ELF-1 (cell line): ENCODE measurements around the gene APEX2.
"Not testable (repeated sequence)": the region's sequence is repeated elsewhere in the genome, so short reads cannot be mapped to it uniquely, and the experiment has no call there.

ENCODE experiments used
- DNase-seq: peaks from one replicate; pipeline ENCODE4 v3.0.0-alpha.2; 2016; ENCODE audit warnings: low read depth, low spot score

APEX2 gene, protein sequence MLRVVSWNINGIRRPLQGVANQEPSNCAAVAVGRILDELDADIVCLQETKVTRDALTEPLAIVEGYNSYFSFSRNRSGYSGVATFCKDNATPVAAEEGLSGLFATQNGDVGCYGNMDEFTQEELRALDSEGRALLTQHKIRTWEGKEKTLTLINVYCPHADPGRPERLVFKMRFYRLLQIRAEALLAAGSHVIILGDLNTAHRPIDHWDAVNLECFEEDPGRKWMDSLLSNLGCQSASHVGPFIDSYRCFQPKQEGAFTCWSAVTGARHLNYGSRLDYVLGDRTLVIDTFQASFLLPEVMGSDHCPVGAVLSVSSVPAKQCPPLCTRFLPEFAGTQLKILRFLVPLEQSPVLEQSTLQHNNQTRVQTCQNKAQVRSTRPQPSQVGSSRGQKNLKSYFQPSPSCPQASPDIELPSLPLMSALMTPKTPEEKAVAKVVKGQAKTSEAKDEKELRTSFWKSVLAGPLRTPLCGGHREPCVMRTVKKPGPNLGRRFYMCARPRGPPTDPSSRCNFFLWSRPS

DNA sequence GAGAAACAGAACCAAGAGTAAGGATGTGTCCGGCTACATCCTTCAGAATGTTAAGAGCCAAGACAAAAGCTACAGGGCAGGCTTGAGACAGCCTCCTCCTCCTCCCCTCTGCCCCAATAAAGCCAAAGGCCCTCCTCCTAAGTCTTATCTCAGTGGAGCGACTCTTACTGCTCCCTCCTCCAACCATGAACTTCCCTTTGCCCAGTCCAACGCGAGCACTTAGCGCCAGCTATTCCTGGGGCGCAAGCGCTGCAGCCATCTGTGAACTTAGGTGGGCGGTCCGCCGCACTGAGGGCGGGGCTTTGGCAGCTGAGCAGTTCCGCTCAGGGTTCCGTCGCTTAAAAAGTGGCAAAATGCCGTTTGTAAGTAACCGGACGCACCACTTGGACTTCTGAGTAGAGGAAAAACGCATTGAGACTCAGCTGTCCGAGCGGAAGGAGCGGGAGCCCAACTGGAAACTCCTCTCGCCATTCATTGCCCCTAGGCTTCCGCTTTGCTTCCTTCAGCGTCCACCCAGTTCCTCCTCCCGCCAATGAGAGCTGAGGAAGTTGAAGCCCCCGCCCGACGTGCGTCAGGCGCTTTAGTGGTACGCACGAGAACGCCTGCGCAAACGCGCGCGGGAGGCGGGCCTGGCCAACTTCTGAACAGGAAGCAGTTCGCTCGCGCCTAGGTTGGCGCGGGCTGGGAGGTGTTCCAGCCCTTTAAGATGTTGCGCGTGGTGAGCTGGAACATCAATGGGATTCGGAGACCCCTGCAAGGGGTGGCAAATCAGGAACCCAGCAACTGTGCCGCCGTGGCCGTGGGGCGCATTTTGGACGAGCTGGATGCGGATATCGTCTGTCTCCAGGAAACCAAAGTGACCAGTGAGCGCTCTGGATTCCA, at the start of gene APEX2:
APEX2 (plus strand) TSS at position 647 of the 882 bp plus-strand sequence; CDS start at position 707, 60 bp downstream.
- DNase-seq, result peak; percentile 98

- no peak for DNase-seq
Observed at GRCh38 chrX:54950730-54951375, 49.3 kb upstream of the APEX2 start.

DNA sequence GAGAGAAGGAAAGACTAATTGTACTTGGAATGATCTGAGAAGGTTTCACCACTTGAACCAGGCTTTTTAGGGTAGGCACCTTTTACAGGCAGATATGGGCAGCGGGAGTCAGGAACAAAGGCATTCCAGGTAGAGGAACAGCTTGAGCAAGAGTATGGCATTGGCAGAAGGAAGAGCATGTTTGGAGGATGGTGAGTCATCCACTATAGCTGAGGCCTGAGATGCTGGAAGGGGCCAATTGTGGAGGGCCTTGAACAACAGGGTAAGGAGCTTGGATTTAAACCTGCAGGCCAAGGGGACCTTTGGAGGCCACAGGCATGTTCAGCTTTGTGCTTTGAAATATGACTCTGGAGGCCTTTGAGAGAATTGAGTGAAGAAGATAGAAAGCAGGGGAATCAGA, 38.4 kb upstream of the APEX2 start:
- no peak for DNase-seq

GRCh38 chrX:54964766-54965497, 35.2 kb upstream of the APEX2 start:
- no peak for DNase-seq

- DNase-seq, result no peak
Observed at GRCh38 chrX:54977387-54977786, 22.8 kb upstream of the APEX2 start.

- no peak for DNase-seq
Observed at GRCh38 chrX:54978448-54978847, 21.7 kb upstream of the APEX2 start.

DNA sequence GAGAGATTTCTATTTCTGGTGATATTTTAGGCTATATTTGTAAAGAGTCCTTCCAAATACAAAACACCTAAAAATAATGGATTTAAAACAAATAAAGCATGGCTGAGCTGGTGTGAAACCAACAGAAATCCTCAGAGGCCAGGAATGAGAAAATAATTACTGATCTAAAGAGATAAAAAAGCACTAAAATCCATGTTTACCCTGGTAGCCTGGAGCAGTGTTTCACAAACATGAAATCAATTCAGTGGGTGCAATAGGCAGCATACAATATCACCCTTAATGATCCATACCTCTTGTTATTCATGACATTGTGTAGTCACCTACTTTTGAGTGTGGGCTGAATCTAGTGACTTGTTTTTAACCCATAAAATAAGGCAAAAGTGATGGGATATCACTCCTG, 20.7 kb upstream of the APEX2 start:
- no peak for DNase-seq

GRCh38 chrX:54980334-54980733, 19.8 kb upstream of the APEX2 start:
- DNase-seq, result no peak

GRCh38 chrX:54983306-54983705, 16.9 kb upstream of the APEX2 start:
- DNase-seq, result not testable (repeated sequence)

DNA sequence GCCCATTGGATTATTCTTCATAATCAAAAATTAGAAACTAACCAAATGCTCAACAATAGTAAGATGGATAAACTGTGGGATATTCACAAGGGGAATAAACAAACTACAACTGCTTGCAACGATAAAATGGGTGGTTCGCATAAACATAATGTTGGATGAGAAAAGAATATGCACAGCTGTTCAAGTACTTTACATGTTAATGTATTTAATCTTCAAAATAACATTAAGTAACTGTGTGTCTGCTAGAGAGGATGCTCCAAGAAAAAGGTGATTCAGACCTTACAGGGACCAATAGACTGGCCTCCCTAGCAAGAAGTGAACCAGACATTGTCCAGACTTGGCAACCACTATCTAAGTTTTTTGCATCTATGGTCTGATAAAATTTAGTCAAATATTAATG, 8.5 kb upstream of the APEX2 start:
- no peak for DNase-seq

- DNase-seq, result no peak
Observed at GRCh38 chrX:54992911-54993622, 7.1 kb upstream of the APEX2 start.

DNA sequence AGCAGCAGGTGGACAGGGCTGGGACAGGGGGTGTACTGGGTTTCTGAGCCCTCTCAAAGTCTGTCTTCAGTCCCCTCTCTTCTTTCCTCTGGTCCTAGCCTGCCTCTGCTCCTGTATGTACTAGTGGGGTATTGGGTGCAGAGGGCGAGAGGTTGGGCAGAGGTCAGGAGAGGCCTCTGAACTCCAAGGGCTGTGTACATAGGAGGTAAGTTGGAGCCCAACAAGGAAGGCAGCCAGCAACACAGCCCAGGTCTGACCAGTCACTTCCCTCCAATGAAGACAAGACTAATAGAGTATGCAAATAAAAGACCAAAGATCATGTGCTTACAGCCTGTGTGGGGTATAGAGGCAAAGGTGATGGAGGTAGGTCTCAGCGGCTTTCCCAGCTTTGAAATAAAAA, 6.1 kb upstream of the APEX2 start, which contains the start of gene PFKFB1:
PFKFB1 (minus strand) TSS at position 90 of the 400 bp plus-strand sequence. CDS start 181 bp downstream, outside the sequence.
- DNase-seq, result no peak

- DNase-seq, result no peak
Observed at GRCh38 chrX:54994668-54995351, 5.4 kb upstream of the APEX2 start.

- no peak for DNase-seq
Observed at GRCh38 chrX:54995621-54996020, 4.5 kb upstream of the APEX2 start.

- no peak for DNase-seq
Observed at GRCh38 chrX:55004231-55004630, 4.1 kb downstream of the APEX2 start.

- no peak for DNase-seq
Observed at GRCh38 chrX:55005256-55005655, 5.1 kb downstream of the APEX2 start.

- DNase-seq, result peak; percentile 38
Observed at GRCh38 chrX:55006827-55007621, 6.9 kb downstream of the APEX2 start.

- DNase-seq, result no peak
Observed at GRCh38 chrX:55007656-55008055, 7.5 kb downstream of the APEX2 start.
